Uterus (tissue), 2 donors: ENCODE results near the gene STC2.

Source experiments
- CTCF ChIP-seq, 4 experiments: fragments of 200-600 bp in 2 of 4; fragments of 450-650 bp in 2 of 4; sonication (generic) in 2 of 4; IDR thresholded peaks; one replicate each; pipeline ENCODE4 v1.5.1; 2016 to 2019; ENCODE audit warnings: antibody characterized with exemption in 4 of 4, mild to moderate bottlenecking in 2 of 4, moderate library complexity in 1 of 4
- POLR2A ChIP-seq, 2 donors: fragments of 450-650 bp; IDR thresholded peaks; one replicate each; pipeline ENCODE4 v1.6.1; 2016; ENCODE audit warnings: antibody characterized with exemption in 2 of 2, mild to moderate bottlenecking in 1 of 2, moderate library complexity in 1 of 2

- TF ChIP-seq CTCF (IDR thresholded peaks at IDR 0.05): no peak
- no peak for TF ChIP-seq POLR2A (IDR thresholded peaks at IDR 0.05)
Measured at GRCh38 chr5:173301695-173302545, 26.3 kb downstream of the STC2 start.
